ENCODE results near the gene DPY19L3.

Gene DPY19L3

DNA sequence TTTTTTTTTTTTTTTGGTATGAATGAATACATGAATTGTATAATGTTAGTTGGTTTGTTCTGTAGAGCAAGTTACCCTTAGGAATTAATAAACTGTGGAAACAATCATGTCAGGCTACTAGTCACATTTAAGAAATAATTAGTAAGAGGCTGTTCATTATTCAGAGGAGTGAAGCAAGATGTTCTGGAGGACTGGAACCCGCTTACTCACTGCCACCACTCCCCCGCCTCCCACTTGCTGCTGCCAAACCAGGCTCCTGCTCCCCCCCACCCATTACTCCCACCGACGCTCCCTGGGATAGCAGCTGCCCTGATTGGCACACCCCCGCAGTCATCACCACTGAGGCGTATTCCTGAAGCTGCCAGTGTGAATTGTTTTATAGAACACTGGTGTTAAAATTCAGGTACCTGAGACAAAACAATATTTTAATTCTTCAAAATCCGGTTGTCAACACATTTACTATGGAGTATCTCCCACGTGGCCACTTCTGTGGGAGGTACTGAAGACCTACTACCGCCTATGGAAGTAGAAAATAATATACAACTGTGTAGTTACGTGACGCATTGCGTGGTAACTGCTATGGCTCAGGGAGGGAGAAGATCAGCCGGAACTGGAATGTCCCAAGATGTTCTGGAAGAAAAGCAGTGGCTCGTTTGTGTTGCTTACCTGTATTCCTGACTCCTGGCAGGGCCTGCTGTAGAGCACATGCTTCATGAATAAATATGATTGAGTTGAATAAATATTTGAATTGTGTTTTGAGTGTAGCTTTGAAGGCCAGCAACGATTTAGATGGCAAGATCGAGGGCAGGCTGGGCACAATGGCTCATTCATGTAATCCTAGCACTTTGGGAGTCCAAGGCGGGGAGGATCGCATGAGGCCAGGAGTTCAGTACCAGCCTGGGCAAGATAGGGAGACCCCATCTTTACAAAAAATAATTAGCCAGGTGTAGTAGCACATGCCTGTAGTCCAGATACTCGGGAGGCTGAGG, 1.7 kb downstream of the DPY19L3 start:
- TF ChIP-seq CREB1 (IDR thresholded peaks at IDR 0.05; ENCODE audit: low read depth) (no peak), TAF1 (IDR thresholded peaks at IDR 0.05; ENCODE audit: low read depth) (no peak), NFIC (IDR thresholded peaks at IDR 0.05) (no peak), ZBTB7A (IDR thresholded peaks at IDR 0.05; ENCODE audit: low read depth) (no peak), EP300 (IDR thresholded peaks at IDR 0.05; ENCODE audit: borderline replicate concordance) (no peak), MAX (IDR thresholded peaks at IDR 0.05) (no peak), TCF12 (IDR thresholded peaks at IDR 0.05; ENCODE audit: low read depth) (no peak), FOXM1 (IDR thresholded peaks at IDR 0.05; ENCODE audit: borderline replicate concordance, low read depth) (no peak), CEBPB (IDR thresholded peaks at IDR 0.05) (no peak), RAD21 (IDR thresholded peaks at IDR 0.05; ENCODE audit: low read depth) (no peak), YY1 (IDR thresholded peaks at IDR 0.05; ENCODE audit: low read depth) (no peak), TEAD4 (IDR thresholded peaks at IDR 0.05) (no peak), EGR1 (IDR thresholded peaks at IDR 0.05) (no peak), USF1 (IDR thresholded peaks at IDR 0.05) (no peak)
- TF ChIP-seq, protein P1, sequence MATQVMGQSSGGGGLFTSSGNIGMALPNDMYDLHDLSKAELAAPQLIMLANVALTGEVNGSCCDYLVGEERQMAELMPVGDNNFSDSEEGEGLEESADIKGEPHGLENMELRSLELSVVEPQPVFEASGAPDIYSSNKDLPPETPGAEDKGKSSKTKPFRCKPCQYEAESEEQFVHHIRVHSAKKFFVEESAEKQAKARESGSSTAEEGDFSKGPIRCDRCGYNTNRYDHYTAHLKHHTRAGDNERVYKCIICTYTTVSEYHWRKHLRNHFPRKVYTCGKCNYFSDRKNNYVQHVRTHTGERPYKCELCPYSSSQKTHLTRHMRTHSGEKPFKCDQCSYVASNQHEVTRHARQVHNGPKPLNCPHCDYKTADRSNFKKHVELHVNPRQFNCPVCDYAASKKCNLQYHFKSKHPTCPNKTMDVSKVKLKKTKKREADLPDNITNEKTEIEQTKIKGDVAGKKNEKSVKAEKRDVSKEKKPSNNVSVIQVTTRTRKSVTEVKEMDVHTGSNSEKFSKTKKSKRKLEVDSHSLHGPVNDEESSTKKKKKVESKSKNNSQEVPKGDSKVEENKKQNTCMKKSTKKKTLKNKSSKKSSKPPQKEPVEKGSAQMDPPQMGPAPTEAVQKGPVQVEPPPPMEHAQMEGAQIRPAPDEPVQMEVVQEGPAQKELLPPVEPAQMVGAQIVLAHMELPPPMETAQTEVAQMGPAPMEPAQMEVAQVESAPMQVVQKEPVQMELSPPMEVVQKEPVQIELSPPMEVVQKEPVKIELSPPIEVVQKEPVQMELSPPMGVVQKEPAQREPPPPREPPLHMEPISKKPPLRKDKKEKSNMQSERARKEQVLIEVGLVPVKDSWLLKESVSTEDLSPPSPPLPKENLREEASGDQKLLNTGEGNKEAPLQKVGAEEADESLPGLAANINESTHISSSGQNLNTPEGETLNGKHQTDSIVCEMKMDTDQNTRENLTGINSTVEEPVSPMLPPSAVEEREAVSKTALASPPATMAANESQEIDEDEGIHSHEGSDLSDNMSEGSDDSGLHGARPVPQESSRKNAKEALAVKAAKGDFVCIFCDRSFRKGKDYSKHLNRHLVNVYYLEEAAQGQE (IDR thresholded peaks at IDR 0.05; ENCODE audit: low read depth) = no peak

DNA sequence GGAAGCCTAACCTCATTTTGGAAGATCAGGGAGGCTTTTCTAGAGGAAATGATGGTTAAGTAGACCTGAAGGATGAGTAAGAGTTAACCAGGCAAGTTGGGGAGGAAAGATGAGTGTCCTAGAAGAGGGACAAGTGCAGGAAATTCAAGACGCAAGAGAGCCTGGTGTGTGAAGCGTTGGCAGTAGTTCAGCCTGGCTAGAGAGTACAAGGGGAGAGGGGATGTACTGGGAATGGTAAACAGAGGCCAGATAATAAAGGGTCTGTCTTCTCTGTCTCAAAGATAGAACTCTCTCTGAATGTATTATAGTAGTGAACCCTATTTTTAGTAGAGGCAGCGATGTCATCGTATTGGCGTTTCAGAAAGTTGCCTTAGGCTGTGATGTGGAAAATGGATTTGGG, 9.7 kb downstream of the DPY19L3 start:
- TF ChIP-seq MAX (IDR thresholded peaks at IDR 0.05) (no peak), TEAD4 (IDR thresholded peaks at IDR 0.05) (no peak), EGR1 (IDR thresholded peaks at IDR 0.05) (no peak), FOXM1 (IDR thresholded peaks at IDR 0.05; ENCODE audit: borderline replicate concordance, low read depth) (no peak), TAF1 (IDR thresholded peaks at IDR 0.05; ENCODE audit: low read depth) (no peak), EP300 (IDR thresholded peaks at IDR 0.05; ENCODE audit: borderline replicate concordance) (no peak), ZBTB7A (IDR thresholded peaks at IDR 0.05; ENCODE audit: low read depth) (no peak), CEBPB (IDR thresholded peaks at IDR 0.05) (no peak), NFIC (IDR thresholded peaks at IDR 0.05) (no peak), CREB1 (IDR thresholded peaks at IDR 0.05; ENCODE audit: low read depth) (no peak), YY1 (IDR thresholded peaks at IDR 0.05; ENCODE audit: low read depth) (no peak), USF1 (IDR thresholded peaks at IDR 0.05) (no peak), RAD21 (IDR thresholded peaks at IDR 0.05; ENCODE audit: low read depth) (no peak), TCF12 (IDR thresholded peaks at IDR 0.05; ENCODE audit: low read depth) (no peak)
- TF ChIP-seq, protein P1 (IDR thresholded peaks at IDR 0.05; ENCODE audit: low read depth) = no peak

DNA sequence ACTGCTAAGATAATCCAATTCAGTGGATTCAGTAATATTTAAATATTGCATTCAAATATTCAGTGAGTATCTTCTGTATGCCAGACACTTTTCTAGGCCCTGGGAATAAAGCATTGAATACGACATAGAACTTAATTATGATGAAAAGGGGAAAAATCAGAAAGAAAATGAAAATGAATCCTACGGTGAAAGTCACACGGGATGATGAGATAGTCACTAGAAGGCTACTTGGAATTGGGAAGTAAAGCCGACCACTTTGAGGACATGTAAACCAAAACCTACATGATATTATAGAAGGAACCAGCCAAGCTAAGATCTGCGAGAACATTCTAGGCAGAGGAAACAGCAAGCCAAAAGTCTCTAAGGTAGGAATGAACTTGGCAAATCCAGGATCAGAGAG, 10.1 kb downstream of the DPY19L3 start:
- TF ChIP-seq TAF1 (IDR thresholded peaks at IDR 0.05; ENCODE audit: low read depth) (no peak), YY1 (IDR thresholded peaks at IDR 0.05; ENCODE audit: low read depth) (no peak), TCF12 (IDR thresholded peaks at IDR 0.05; ENCODE audit: low read depth) (no peak), EP300 (IDR thresholded peaks at IDR 0.05; ENCODE audit: borderline replicate concordance) (no peak), CEBPB (IDR thresholded peaks at IDR 0.05) (no peak), MAX (IDR thresholded peaks at IDR 0.05) (no peak), FOXM1 (IDR thresholded peaks at IDR 0.05; ENCODE audit: borderline replicate concordance, low read depth) (no peak), USF1 (IDR thresholded peaks at IDR 0.05) (no peak), RAD21 (IDR thresholded peaks at IDR 0.05; ENCODE audit: low read depth) (no peak), ZBTB7A (IDR thresholded peaks at IDR 0.05; ENCODE audit: low read depth) (no peak), EGR1 (IDR thresholded peaks at IDR 0.05) (no peak), CREB1 (IDR thresholded peaks at IDR 0.05; ENCODE audit: low read depth) (no peak), NFIC (IDR thresholded peaks at IDR 0.05) (no peak), TEAD4 (IDR thresholded peaks at IDR 0.05) (no peak)
- TF ChIP-seq, protein P1 (IDR thresholded peaks at IDR 0.05; ENCODE audit: low read depth) = no peak
